GM21360 (cell line): ENCODE measurements around the gene ITPRIPL2.
A peak's percentile ranks its signal among the peaks of the same experiment; 100 is the strongest.

Source experiments
- ATAC-seq: cut with Tn5 transposase; IDR thresholded peaks from one replicate; pipeline ENCODE4 v1.9.1; 2021; ENCODE audit warnings: mild to moderate bottlenecking, moderate library complexity; ENCODE audit not compliant: unreplicated experiment

ITPRIPL2 gene

DNA sequence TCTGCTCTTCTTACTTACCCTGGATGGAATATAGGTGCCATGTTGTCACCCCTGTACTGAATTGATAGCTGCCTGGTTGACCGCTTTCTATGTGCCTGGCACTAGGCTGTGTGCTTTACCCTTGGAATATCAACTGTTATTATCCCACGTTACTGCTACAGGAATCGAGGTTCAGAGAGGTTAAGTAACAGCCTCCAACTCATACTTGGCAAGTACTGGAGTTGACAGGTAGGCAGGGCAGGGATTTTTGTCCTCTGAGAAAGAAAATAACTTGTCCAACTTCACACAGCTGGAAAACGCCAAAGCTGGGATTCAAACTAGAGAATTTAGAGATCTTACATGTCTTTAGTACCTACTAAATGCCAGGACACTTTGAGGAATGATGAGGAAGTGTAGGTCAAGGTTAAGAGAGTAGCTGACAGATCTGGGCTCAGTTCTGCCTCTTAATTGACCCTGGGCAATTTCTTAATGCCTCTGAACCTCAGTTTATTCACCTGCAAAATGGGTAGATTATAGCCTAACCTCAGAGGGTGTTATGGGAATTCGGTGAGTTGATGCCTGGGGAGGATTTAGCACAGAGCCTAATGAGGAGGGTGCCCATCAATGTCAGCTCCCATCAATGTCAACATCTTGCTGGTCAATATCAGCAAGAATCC, 25.8 kb downstream of the ITPRIPL2 start:
- ATAC-seq = no peak

DNA sequence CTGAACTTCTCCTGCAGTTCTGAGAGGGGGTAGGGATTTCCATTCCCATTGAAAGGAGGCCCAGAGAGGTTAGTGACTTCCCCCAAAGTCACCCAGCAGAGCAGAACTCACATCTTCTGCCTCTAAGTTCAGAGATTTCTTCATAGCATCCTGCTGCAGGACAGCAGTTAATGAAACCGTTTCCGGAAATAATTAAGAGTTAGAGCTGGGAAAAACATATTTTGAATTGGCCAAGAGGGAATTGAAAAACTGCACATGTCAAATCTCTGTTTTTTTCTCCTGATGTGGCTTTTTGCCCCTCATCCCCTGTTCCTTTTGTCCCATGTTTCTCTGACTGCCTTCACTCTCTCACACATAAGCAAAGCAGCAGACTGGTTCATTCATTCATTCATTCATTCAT, 26.6 kb downstream of the ITPRIPL2 start:
- no peak for ATAC-seq

DNA sequence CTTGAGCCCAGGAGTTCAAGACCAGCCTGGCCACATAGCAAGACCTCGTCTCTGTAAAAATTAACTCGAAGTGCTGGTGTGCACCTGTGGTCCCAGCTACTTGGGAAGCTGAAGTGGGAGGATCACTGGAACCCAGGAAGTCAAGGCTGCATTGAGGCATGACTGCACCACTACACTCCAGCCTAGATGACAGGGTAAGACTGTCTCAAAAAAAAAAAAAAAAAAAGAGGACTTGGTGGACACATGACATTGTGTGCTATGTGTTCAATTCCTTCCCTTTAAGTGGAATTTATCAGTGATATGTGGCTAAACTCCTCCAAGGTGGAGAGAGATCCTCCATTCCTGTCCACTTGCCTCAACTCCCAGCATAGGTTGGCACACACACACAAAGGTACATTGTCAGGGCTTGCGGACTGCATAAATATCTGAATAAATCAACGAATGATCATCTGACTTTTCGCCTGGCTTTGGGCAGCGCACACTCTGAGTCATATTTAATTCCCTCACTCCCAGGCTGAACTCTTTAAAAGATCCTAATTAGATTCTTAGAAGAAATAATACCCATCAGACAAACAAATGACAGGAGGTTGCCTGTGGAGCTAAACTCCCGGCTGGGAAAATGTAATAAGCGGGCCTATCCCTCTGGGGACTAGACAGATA, 29.3 kb downstream of the ITPRIPL2 start:
- ATAC-seq = no peak

DNA sequence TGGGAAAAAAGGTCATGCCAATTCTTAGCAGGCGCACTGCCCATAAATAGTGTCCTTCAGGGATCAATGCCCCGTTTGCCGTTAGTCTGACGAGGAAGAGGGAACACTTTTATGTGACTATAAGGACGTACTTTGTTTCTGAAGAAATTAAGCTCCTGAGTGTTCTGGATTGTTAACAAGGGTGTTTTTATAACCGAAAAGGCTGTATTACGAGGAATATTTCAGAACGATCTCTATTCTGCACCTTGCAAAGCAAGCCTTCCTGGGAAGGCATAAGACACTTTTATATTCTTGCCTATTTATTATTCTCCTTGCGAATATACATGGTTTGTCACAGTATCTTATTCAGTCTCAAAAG, 29.8 kb downstream of the ITPRIPL2 start:
- ATAC-seq = no peak

DNA sequence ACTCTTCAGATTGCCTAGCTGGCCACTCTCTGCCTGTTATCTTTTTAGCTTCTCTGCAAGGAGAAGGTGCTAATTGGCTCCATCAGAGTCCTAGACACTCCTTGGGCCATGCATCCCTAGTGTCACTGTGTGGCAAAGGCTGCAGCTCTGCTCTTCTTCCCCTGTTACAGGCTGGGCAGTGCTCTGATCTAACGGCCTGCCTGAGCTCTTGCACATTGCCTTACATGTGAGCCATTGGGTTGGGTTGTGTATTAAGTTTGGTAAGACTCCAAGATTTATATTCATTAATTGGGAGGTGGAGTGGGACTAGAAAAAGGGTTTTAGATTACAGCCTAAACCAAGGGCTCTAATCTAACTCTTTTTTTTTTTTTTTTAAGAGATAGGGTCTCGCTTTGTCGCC, 31.2 kb downstream of the ITPRIPL2 start:
- no peak for ATAC-seq

DNA sequence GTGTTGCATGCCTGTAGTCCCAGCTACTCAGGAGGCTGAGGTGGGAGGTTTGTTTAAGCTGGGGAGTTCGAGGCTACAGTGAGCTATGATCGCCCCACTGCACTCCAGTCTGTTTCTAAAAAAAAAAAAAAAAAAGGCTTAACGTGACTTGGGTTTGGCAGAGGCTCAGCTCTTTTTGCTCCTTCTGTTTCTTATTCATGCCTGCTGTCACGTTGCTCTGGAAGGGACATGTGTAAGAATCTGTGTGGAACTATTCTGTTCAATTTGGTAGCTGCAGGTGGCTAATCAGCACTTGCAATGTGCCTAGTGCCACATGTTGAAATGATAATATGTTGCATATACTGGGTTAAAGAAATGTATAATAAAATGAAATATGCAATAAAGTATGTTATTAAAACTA, 33.4 kb downstream of the ITPRIPL2 start:
- no peak for ATAC-seq

DNA sequence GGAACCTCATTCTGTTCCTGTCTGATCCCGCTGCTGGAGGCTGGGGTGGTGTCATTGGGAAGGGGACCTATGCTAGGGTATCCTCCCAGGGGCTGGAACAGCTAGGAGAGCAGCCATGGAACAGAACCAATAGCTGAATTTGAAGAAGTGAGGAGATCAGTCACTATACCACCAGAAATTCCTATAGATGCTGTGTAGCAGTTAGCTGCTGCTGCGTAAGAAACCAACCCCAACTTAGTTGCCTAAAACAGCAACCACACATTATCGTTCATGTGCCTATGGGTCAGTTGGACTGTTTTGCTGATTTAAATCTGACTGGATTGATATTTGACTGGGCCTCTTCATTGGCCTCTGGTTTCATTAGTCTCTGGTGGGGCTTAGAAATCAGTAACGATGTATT, 33.9 kb downstream of the ITPRIPL2 start:
- no peak for ATAC-seq

DNA sequence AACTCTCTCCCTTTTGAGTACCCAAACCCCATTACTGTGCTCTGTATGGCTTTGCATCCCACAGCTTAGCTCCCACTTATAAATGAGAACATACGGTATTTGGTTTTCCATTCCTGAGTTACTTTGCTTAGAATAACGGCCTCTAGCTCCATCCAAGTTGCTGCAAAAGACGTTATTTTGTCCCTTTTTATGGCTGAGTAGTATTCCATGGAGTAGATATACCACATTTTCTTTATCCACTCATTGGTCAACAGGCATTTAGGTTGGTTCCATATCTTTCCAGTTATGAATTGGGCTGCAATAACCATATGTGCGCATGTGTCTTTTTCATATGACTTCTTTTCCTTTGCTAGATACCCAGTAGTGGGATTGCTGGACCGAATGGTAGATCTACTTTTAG, 34.4 kb downstream of the ITPRIPL2 start:
- no peak for ATAC-seq

DNA sequence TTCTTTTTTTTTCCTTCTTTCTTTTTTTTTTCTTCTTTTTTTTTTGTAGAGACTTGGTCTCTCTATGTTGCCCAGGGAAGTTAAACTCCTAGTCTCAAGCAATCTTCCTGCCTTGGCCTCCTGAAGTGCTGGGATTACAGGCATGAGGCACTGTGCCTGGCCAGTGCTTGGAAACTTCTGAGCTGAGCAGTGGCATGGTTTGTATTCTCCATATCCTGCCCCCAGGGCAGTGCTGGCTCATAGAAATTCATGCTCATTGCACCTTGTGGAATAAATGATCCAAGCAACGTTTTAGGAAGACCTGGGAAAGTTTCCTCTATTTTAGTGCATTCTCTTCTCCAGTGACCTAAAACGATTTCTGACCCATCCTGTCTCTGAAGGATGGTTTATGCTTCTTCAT, 37.5 kb downstream of the ITPRIPL2 start:
- ATAC-seq = no peak

DNA sequence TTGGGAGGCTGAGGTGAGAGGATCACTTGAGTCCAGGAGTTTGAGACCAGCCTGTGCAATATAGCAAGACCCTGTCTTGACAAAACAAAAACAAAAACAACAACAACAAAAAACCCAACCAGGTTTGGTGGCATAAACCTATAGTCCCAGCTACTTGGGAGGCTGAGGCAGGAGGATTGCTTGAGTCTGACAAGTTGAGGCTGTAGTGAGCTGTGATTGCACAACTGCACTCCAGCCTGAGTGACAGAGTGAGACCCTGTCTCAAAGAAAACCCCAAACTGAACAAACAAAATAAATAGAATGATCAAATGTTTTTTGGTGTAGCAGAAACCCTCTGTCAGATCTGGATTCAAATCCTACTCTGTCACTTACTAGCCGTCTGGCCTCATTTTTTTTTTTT, 38.3 kb downstream of the ITPRIPL2 start:
- no peak for ATAC-seq

DNA sequence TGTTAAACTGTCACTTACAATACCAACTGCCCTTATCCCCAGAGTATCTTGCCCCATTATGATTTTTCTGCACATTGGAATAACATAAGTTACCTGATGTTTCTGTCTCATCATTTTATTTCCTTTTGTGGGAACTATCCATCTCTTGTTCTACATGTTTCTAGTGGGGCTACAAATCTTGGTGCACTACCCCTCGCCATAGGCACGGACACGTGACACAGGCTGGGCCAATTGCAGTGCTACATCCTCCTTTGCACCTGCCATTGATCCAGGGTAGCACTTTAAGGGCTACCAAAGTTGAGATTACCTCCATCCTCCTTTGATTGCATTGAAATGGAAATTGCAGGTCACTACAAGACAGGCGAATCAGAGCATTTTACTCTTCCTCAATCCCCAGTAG, 40.1 kb downstream of the ITPRIPL2 start:
- no peak for ATAC-seq

DNA sequence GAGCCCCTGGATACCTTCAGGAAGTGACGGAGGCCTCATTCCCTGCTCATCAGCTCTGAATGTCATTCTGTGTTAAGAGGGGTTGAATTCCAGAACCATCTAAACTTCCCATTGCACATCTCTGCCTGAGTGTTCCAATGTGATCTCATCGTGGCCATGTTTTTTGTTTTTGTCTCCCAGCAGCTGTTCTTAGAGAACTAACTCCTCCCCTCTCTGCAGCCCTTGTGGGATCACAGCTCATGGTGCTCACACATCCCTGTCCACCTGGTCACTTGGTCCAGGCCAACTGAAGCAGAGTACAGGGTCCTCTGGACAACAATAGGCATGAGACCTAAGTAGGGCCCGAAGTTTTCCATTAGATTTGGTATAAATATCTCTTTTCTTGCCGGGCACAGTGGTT, 48.3 kb downstream of the ITPRIPL2 start:
- no peak for ATAC-seq

DNA sequence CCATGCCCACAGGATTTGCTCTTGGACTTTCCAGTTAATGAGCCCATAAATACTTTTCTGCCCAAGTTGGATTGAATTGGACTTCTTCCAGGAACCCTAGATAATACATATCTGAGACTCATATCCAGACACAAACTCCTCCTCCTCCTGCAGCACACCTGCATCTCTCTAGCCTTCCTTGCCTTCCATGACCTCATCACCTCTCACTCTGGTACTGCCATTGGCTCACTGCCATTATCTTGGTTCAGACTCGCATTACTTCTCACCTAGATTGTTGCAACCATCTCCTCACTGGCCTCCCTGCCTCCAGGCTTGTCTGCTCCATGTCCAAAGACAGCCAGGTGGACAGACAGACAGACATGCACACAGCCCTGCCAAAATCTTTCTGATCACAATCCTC, 49.5 kb downstream of the ITPRIPL2 start:
- no peak for ATAC-seq

DNA sequence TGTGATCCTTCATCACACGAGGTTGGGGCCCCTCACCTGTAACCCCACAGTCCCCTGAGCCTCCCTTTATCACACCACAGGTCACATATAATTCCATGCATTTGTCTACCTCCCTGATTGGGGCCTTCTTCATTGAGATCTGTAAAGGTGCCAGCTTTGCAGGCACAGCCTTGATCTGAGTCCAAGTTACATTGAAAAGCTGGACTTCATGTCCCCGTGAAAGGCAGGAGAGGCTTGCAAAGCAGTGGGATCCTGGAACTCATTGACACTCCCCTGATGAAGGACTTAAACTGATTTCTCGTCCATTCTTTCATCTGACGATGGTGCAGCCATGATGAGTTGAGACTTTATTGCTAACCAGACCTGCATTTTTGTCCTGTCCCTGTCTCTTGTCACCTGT, 50.5 kb downstream of the ITPRIPL2 start:
- ATAC-seq = no peak

DNA sequence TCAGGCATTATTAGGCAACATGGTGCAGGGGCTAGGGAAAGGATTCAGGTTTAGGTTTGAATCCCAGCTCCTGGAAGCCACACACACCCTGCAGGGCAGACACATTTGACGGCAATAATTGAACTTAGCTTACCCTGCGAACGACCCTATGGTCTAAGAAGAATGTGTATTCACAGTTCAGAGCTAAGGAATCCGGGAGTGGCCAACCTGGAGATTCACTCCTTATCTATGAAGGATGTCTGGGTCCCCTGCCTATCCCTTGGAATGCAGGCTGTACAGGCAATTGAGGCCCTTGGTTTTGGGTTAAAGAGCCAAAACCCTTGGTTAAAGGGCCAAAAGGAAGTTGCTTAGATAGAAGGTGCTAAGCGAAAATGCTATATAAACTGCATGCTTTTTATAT, 51.3 kb downstream of the ITPRIPL2 start:
- ATAC-seq = no peak

DNA sequence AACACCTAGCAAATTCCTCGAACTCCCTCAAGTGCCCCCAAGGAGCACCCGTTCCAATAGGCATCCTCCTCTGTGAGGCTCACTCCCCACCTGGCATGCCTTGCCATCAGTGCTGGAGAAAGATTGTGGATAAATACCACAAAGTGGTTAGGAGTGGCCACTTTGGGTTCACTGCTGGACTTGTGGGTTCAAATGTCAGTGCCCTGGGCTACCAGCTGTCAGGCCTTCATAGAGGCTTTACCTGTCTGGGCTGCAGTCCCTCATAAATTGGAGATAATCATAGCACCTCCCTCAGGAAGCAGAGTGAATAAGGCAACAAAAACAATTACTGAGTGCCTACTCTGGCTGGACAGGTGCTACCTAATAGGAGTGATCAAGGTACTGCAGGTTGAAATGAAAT, 52.7 kb downstream of the ITPRIPL2 start:
- ATAC-seq = no peak

DNA sequence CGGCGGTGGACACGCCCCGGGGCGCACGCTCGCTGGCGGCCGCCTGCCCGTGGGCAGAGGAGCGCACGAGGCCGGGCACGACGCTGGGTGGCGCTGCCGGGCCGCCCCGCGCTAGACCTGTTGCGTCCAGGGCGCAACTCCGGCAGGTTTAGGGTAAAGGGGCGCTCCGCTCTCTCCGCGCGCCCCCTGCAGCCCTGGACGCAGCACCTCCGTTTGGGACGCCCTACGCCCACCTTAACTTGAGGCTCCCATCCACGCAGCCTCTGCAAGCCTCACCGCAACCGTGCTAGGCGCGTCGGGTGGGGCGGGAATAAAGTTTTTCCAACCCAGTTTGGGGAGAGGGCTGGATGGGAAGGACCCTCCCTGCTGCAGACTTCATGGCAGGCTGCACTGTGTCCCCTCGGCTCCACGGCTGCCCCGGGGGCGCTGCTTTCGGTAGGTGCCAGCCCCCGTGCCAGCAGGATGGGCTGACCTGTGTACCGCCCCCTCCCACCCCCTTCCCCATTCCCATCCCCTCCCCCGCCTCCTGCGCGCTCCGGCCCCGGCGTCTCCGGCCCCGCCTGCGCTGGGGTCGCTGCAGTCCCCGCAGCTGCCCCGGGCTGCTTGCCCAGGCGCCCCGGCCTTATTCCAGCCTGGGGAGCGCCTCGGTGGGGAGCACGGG, 54.1 kb downstream of the ITPRIPL2 start, which contains the start of gene SYT17:
Gene SYT17 (plus strand): TSS at position 531 of the 661 bp plus-strand sequence. CDS start 407 bp downstream, outside the sequence.
- peak; percentile 63 for ATAC-seq

DNA sequence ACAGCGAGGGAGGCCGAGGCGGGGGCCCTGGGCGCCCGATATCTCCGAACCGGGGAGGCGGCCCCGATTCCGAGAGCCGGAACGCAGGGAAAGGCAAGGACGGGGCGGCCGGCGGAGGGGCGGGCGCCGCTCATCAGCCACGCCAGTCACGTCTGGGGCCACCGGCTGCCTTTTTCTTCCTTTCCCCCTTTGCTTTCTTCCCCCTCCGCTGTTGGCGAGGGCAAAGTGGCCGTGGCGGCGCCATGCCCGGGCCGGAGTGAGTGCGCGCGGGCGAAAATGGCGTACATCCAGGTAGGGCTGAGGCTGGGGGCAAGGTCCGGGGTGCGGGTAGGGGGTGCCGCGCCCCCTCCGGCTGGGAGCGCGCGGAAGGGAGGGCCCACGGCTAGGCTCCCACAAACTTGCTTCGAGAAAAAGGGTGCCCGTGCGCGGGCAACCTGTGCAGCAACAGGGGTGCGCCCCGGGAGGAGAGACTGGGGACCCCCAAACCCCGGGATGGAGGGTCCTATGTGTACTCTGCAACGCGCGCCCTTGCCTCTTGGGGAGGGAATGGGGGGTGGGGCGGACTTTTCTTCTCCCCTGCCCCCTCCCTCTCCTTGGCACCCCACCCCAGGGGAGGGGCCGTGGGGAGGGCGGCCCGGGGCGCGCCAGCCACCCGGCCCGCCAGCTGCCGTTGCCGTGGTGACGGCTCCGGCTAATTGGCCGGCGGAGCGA, 54.8 kb downstream of the ITPRIPL2 start:
- no peak for ATAC-seq

DNA sequence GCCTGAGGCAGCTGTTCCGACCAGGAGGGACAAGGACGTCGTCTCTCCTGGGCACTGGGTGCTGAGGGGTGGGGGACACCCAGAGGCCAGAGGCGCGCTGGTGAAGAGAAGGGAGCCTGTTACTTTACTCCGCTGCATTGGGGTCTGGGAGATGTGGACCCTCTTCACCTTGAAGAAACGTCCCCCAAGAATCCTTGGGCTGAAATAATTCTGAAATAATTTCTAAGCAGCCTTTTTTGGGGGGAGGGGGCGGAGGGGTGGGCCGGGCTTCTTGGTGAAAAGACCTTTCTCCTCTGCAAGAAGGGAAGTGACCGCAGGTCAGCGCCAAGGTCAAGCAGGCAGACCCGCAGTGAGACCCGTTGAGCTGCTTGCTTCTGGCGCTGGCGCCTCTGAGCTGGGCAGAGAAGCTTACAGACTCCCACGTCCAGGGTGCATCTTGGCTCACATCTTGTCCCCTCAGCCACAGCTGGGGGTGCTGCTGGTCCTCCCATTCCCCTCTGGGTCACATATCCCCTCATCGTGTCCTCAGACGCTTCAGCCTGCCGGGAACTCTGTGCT, 55.4 kb downstream of the ITPRIPL2 start:
- no peak for ATAC-seq

DNA sequence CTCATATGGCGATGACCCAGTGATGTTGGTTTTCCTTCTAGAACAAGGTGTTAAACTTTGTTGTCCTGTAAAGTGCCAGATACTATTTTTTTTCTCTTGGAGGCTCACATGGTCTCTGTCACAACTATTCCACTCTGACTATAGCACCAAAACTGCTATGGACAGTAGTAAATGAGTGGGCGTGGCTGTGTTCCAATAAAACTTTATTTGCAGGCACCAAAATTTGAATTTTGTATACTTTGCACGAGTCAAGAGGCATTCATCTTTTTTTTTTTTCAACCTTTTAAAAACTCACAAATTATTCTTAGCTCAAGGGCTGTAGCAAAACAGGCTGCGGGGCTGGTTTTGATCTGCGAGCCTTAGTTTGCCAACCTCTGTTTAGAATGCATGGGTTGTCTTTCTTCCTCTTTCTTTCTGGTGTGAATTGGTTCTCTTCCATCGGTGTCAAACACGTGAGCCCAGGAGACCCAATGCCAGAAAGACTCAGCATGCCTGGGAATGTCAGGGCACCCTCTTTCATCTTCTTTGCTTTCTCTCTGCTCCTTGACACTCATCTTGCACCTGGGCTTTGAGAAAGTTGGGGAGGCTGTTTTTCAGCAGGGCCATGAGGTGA, 56.4 kb downstream of the ITPRIPL2 start:
- no peak for ATAC-seq
